HG03045 (cell line): Measurements from ENCODE around the gene POU6F1.

Source experiments
- ATAC-seq: cut with Tn5 transposase; IDR thresholded peaks from one replicate; pipeline ENCODE4 v1.9.1; 2021; ENCODE audit warnings: mild to moderate bottlenecking, moderate library complexity; ENCODE audit not compliant: unreplicated experiment

POU6F1 gene

GRCh38 chr12:51198568-51199365 lies 19.1 kb downstream of the POU6F1 start:
- ATAC-seq = no peak

GRCh38 chr12:51197736-51198567 lies 19.9 kb downstream of the POU6F1 start:
- no peak for ATAC-seq

GRCh38 chr12:51196547-51196946 lies 21.3 kb downstream of the POU6F1 start:
- ATAC-seq = no peak

GRCh38 chr12:51195841-51196240 lies 22.0 kb downstream of the POU6F1 start:
- ATAC-seq = no peak

- no peak for ATAC-seq
Observed at GRCh38 chr12:51192284-51192671, 25.6 kb downstream of the POU6F1 start.

GRCh38 chr12:51191516-51192283 lies 26.2 kb downstream of the POU6F1 start:
- no peak for ATAC-seq

GRCh38 chr12:51190820-51191219 lies 27.0 kb downstream of the POU6F1 start:
- no peak for ATAC-seq

GRCh38 chr12:51189790-51190355 lies 28.0 kb downstream of the POU6F1 start:
- no peak for ATAC-seq

- ATAC-seq = peak; percentile 41
Observed at GRCh38 chr12:51188359-51189051, 29.4 kb downstream of the POU6F1 start.

- no peak for ATAC-seq
Observed at GRCh38 chr12:51187370-51187987, 30.4 kb downstream of the POU6F1 start.

- ATAC-seq = no peak
Observed at GRCh38 chr12:51186465-51187085, 31.3 kb downstream of the POU6F1 start.

GRCh38 chr12:51185171-51185717 lies 32.6 kb downstream of the POU6F1 start:
- ATAC-seq = no peak

- no peak for ATAC-seq
Observed at GRCh38 chr12:51183816-51184215, 34.0 kb downstream of the POU6F1 start.

GRCh38 chr12:51183349-51183748 lies 34.5 kb downstream of the POU6F1 start:
- ATAC-seq = no peak

GRCh38 chr12:51181558-51181957 lies 36.3 kb downstream of the POU6F1 start:
- ATAC-seq = no peak

GRCh38 chr12:51177897-51178296 lies 40.0 kb downstream of the POU6F1 start:
- ATAC-seq = no peak

- ATAC-seq = no peak
Observed at GRCh38 chr12:51174501-51174900, 43.4 kb downstream of the POU6F1 start.

GRCh38 chr12:51172515-51173431 lies 45.1 kb downstream of the POU6F1 start, which contains the start of gene TFCP2:
Gene TFCP2 (minus strand): TSS chr12:51173135. CDS start chr12:51172422, 713 bp downstream.
- peak; percentile 96 for ATAC-seq
